ENCODE data around the gene BRIX1. TPM values are rescaled to one million over a fixed set of nuclear protein-coding genes. Genes with fewer than 3 reads are reported as not detected.

Gene BRIX1
- total and polyA plus RNA-seq, 2 donors (not counting 3 experiments of a cell fraction or from before 2014, with no cell fraction given) = 14.0 to 28.4 TPM

GRCh38 chr5:34876275-34876674 lies 39.2 kb upstream of the BRIX1 start:
- Histone ChIP-seq H3K27ac (ENCODE audit: insufficient read depth, low read depth, low read length) (no peak overlapping the region), H3K9me3 (replicated peaks; ENCODE audit: control insufficient read depth, insufficient read depth, low read length) (no peaks in the 10 kb centered on the region), H3K9ac (replicated peaks; ENCODE audit: extremely low read depth, insufficient read depth, low read length) (no peak overlapping the region), H3K4me2 (ENCODE audit: insufficient read depth, low read length) (no peak overlapping the region), H3K4me3 (replicated peaks in 1 of 3; ENCODE audit: insufficient read depth in 1 of 3, low read depth in 1 of 3, low read length in 3 of 3) (no peak overlapping the region), H3K36me3 (ENCODE audit: control insufficient read depth in 2 of 2, extremely low read depth in 1 of 2, insufficient read depth in 2 of 2, low read length in 2 of 2) (no peaks in the 10 kb centered on the region), H2AFZ (ENCODE audit: low read depth, low read length) (no peak overlapping the region), H3K27me3 (ENCODE audit: control insufficient read depth in 2 of 2, insufficient read depth in 2 of 2, low read length in 2 of 2) (no peaks in the 10 kb centered on the region), H3K4me1 (ENCODE audit: control insufficient read depth, extremely low read depth, insufficient read depth, low read length) (no peaks in the 10 kb centered on the region), H3K9me1 (replicated peaks; ENCODE audit: control insufficient read depth, extremely low read depth, insufficient read depth, low read length) (no peaks in the 10 kb centered on the region), H3K79me2 (ENCODE audit: control insufficient read depth, insufficient read depth, low read length) (no peaks in the 10 kb centered on the region), H4K20me1 (replicated peaks; ENCODE audit: control insufficient read depth, extremely low read depth, insufficient read depth, low read length) (no peaks in the 10 kb centered on the region)
- no TSS peak for BruUV-seq (replicated peaks)
- TF ChIP-seq GATA2 (IDR thresholded peaks at IDR 0.05; ENCODE audit: insufficient read depth, insufficient read length, low read depth, low read length) (no peak), EZH2 (IDR thresholded peaks at IDR 0.05; ENCODE audit: borderline replicate concordance, low read depth, low read length, severe bottlenecking) (no peak), JUN (IDR thresholded peaks at IDR 0.05; ENCODE audit: borderline replicate concordance, insufficient read depth, insufficient read length, low read depth) (no peak), POLR2AphosphoS5 (IDR thresholded peaks at IDR 0.05; ENCODE audit: insufficient read depth, low read depth, low read length) (no peak), MAX (IDR thresholded peaks at IDR 0.05; ENCODE audit: insufficient read depth, insufficient read length) (no peak)
- TF ChIP-seq, protein P1, sequence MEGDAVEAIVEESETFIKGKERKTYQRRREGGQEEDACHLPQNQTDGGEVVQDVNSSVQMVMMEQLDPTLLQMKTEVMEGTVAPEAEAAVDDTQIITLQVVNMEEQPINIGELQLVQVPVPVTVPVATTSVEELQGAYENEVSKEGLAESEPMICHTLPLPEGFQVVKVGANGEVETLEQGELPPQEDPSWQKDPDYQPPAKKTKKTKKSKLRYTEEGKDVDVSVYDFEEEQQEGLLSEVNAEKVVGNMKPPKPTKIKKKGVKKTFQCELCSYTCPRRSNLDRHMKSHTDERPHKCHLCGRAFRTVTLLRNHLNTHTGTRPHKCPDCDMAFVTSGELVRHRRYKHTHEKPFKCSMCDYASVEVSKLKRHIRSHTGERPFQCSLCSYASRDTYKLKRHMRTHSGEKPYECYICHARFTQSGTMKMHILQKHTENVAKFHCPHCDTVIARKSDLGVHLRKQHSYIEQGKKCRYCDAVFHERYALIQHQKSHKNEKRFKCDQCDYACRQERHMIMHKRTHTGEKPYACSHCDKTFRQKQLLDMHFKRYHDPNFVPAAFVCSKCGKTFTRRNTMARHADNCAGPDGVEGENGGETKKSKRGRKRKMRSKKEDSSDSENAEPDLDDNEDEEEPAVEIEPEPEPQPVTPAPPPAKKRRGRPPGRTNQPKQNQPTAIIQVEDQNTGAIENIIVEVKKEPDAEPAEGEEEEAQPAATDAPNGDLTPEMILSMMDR (IDR thresholded peaks at IDR 0.05; ENCODE audit: extremely low read depth in 1 of 2, insufficient read depth in 1 of 2, low read depth in 1 of 2, low read length in 2 of 2) = no peak
- intact Hi-C loops (cut with micrococcal nuclease) (no loop called here), dilution Hi-C loops (cut with MboI; ENCODE audit: extremely low pct_ligation_motif_present, low sequenced_read_pairs) (no loop called here)
- FAIRE-seq (no peak), DNase-seq (ENCODE audit: low read depth, low spot score) (no peak)
- ChIA-PET POLR2A (no interaction called here), CTCF (no interaction called here)
